Measurements from ENCODE around the gene PTCD1.

GRCh38 chr7:99468336-99468918 is 29.8 kb upstream of the PTCD1 start:
- TF ChIP-seq CTCF (conservative IDR thresholded peaks at IDR 0.05) (no peak), ZFX (IDR thresholded peaks at IDR 0.05) (no peak)

Data from C4-2B (cell line).